ENCODE measurements around the gene PRM3. TPM values are rescaled to one million over a fixed set of nuclear protein-coding genes. Genes with fewer than 3 reads are reported as not detected.

The PRM3 gene
- total and polyA plus RNA-seq, 2 of the 8 experiments (the other 6 are each of a cell fraction or from before 2014, with no cell fraction given), result not detected

- TF ChIP-seq TEAD4 (IDR thresholded peaks at IDR 0.05; ENCODE audit: low read depth, low read length) (peak; percentile 63; the same call in 1 of the 2 replicates), SIRT6 (IDR thresholded peaks at IDR 0.05; ENCODE audit: low read length) (no peak), SIX5 (IDR thresholded peaks at IDR 0.05; ENCODE audit: low read depth, low read length) (no peak), EZH2 (IDR thresholded peaks at IDR 0.05; ENCODE audit: low read depth, low read length, severe bottlenecking) (no peak), YY1 (IDR thresholded peaks at IDR 0.05; ENCODE audit: low read depth, low read length) (no peak; the same call in 1 of the 2 replicates), RFX5 (IDR thresholded peaks at IDR 0.05; ENCODE audit: borderline replicate concordance, low read depth, low read length) (no peak), TBP (IDR thresholded peaks at IDR 0.05; ENCODE audit: low read depth, low read length) (peak; percentile 28; the same call in 1 of the 2 replicates), ZNF274 (IDR thresholded peaks at IDR 0.05; ENCODE audit: borderline replicate concordance, extremely low read depth, low read length) (no peak), TAF1 (IDR thresholded peaks at IDR 0.05; ENCODE audit: low read depth, low read length) (peak; percentile 48; the same call in 1 of the 2 replicates), CEBPB (IDR thresholded peaks at IDR 0.05; ENCODE audit: low read depth, low read length) (no peak), POLR2A (IDR thresholded peaks at IDR 0.05; ENCODE audit: control extremely low read depth in 1 of 2, low read depth in 2 of 2, low read length in 2 of 2) (0 out of 3 replicates have a peak, but pooled peaks of 1 of the 2 experiments have one; percentile 48), TAF7 (optimal IDR thresholded peaks at IDR 0.05; ENCODE audit: borderline replicate concordance, low read depth, low read length) (peak; percentile 44), SP4 (IDR thresholded peaks at IDR 0.05; ENCODE audit: low read length) (no peak), PHF8 (conservative IDR thresholded peaks at IDR 0.05; ENCODE audit: low read depth, low read length) (no peak)
- TF ChIP-seq, protein P1, sequence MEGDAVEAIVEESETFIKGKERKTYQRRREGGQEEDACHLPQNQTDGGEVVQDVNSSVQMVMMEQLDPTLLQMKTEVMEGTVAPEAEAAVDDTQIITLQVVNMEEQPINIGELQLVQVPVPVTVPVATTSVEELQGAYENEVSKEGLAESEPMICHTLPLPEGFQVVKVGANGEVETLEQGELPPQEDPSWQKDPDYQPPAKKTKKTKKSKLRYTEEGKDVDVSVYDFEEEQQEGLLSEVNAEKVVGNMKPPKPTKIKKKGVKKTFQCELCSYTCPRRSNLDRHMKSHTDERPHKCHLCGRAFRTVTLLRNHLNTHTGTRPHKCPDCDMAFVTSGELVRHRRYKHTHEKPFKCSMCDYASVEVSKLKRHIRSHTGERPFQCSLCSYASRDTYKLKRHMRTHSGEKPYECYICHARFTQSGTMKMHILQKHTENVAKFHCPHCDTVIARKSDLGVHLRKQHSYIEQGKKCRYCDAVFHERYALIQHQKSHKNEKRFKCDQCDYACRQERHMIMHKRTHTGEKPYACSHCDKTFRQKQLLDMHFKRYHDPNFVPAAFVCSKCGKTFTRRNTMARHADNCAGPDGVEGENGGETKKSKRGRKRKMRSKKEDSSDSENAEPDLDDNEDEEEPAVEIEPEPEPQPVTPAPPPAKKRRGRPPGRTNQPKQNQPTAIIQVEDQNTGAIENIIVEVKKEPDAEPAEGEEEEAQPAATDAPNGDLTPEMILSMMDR (IDR thresholded peaks at IDR 0.05; ENCODE audit: control extremely low read depth in 1 of 3, insufficient read depth in 1 of 3, low read depth in 1 of 3, low read length in 3 of 3), result peak in 1 of 3 experiments; percentile 17; a peak in 1 of 4 replicates
- TF ChIP-seq, protein P2, sequence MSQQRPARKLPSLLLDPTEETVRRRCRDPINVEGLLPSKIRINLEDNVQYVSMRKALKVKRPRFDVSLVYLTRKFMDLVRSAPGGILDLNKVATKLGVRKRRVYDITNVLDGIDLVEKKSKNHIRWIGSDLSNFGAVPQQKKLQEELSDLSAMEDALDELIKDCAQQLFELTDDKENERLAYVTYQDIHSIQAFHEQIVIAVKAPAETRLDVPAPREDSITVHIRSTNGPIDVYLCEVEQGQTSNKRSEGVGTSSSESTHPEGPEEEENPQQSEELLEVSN (IDR thresholded peaks at IDR 0.05), result no peak
Measured at GRCh38 chr16:11316331-11317015, 43.0 kb upstream of the PRM3 start (continued).
